ENCODE measurements around the gene HOGA1. TPM values are rescaled to one million over a fixed set of nuclear protein-coding genes. Genes with fewer than 3 reads are reported as not detected.

HOGA1 gene
- total and polyA plus RNA-seq, 4 donors: 0.30 to 2.3 (median 0.77) TPM

- Histone ChIP-seq H3K27me3 (ENCODE audit: control insufficient read depth in 3 of 3, insufficient read depth in 3 of 3, low read length in 2 of 3) (no peaks in the 10 kb centered on the region), H3K36me3 (ENCODE audit: control insufficient read depth in 4 of 4, insufficient read depth in 4 of 4, low read length in 4 of 4) (no peaks in the 10 kb centered on the region), H3K4me3 (no peak overlapping the region), H3K27ac (ENCODE audit: low read depth in 1 of 2, low read length in 1 of 2) (peak overlapping the region in 1 of 2 donors; percentile 86), H3K9ac (ENCODE audit: insufficient read depth in 1 of 2, low read length in 2 of 2) (no peak overlapping the region), H3K9me3 (ENCODE audit: control insufficient read depth in 4 of 4, insufficient read depth in 3 of 4, low read length in 3 of 4) (no peaks in the 10 kb centered on the region), H3K4me1 (ENCODE audit: control insufficient read depth in 5 of 5, insufficient read depth in 5 of 5, low read length in 5 of 5) (peaks cover 0 to 5% (median 0%) of the 10 kb centered on the region in 5 donors)
- DNase-seq (no peak), ATAC-seq (ENCODE audit: insufficient read depth, low FRiP score) (no peak)
- TF ChIP-seq CTCF (IDR thresholded peaks at IDR 0.05; ENCODE audit: control extremely low read depth, extremely low read depth): no peak
- 69% methylated on average over 2 of the region's 2 CpGs for WGBS, 2 donors
Measured at GRCh38 chr10:97597778-97598177, 13.6 kb downstream of the HOGA1 start.

DNA sequence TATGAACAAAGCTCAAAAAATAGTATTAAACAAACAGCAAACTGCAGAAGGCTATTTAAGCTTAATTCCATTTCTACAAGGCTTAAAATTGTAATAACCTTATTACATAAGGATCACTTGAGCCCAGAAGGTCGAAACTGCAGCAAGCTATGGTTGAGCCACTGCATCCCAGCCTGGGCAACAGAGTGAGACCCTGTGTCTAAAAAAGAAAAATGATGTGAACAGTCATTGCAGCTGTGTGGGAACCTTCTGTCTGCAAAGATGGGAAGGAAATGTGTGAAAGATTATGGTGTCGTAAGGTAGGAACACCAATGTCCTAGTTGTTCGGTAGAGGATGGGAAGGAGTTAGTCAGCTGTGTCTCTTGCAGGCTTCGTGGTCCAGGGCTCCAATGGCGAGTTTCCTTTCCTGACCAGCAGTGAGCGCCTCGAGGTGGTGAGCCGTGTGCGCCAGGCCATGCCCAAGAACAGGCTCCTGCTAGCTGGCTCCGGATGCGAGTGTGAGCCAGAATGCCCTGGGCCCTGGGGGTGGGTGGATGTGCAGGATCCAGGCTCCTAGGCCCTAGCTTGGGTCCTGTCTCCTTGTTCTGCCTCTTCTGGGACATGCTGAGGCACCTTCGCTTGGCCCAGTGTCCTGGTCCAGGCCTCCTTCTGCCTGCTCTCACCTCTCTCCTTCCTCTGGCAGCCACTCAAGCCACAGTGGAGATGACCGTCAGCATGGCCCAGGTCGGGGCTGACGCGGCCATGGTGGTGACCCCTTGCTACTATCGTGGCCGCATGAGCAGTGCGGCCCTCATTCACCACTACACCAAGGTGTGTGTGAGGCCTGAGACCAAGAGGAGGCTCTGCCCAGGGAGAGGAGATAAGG lies 14.4 kb downstream of the HOGA1 start:
- no peaks in the 10 kb centered on the region for H3K36me3 ChIP-seq (ENCODE audit: control insufficient read depth in 4 of 4, insufficient read depth in 4 of 4, low read length in 4 of 4)
- no peak overlapping the region for H3K9ac ChIP-seq (ENCODE audit: insufficient read depth in 1 of 2, low read length in 2 of 2)
- no peak for TF ChIP-seq CTCF (IDR thresholded peaks at IDR 0.05; ENCODE audit: control extremely low read depth, extremely low read depth)
- H3K4me3 ChIP-seq: no peak overlapping the region
- no peak for ATAC-seq (ENCODE audit: insufficient read depth, low FRiP score)
- H3K9me3 ChIP-seq (ENCODE audit: control insufficient read depth in 4 of 4, insufficient read depth in 3 of 4, low read length in 3 of 4): no peaks in the 10 kb centered on the region
- peaks cover 0 to 5% (median 0%) of the 10 kb centered on the region in 5 donors for H3K4me1 ChIP-seq (ENCODE audit: control insufficient read depth in 5 of 5, insufficient read depth in 5 of 5, low read length in 5 of 5)
- DNase-seq: no peak
- H3K27ac ChIP-seq (ENCODE audit: low read depth in 1 of 2, low read length in 1 of 2): no peak overlapping the region
- no peaks in the 10 kb centered on the region for H3K27me3 ChIP-seq (ENCODE audit: control insufficient read depth in 3 of 3, insufficient read depth in 3 of 3, low read length in 2 of 3)
- WGBS, 2 donors: 82 to 91% methylated on average over 17 to 19 of the region's 19 CpGs

DNA sequence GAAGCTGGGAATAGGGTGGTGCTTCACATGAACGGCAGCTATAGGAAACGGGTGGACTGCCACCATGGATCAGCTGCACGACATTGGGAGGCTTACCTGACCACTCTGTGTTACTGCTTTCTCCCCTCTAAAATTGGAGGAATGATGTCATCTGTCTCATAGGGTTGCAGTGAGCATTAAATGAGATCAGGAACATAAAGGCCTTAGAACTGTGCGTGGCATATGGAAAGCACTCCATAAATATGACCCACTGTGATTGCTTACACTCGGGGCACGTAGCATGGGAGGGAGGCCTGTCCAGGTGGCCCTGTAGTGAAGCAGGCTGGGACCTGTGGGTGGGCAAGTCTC lies 15.1 kb downstream of the HOGA1 start:
- Histone ChIP-seq H3K27ac (ENCODE audit: low read depth in 1 of 2, low read length in 1 of 2) (no peak overlapping the region), H3K4me1 (ENCODE audit: control insufficient read depth in 5 of 5, insufficient read depth in 5 of 5, low read length in 5 of 5) (peaks cover 0 to 5% (median 0%) of the 10 kb centered on the region in 5 donors), H3K9ac (ENCODE audit: insufficient read depth in 1 of 2, low read length in 2 of 2) (no peak overlapping the region), H3K9me3 (ENCODE audit: control insufficient read depth in 4 of 4, insufficient read depth in 3 of 4, low read length in 3 of 4) (no peaks in the 10 kb centered on the region), H3K36me3 (ENCODE audit: control insufficient read depth in 4 of 4, insufficient read depth in 4 of 4, low read length in 4 of 4) (no peaks in the 10 kb centered on the region), H3K4me3 (no peak overlapping the region), H3K27me3 (ENCODE audit: control insufficient read depth in 3 of 3, insufficient read depth in 3 of 3, low read length in 2 of 3) (no peaks in the 10 kb centered on the region)
- TF ChIP-seq CTCF (IDR thresholded peaks at IDR 0.05; ENCODE audit: control extremely low read depth, extremely low read depth): no peak
- 89 to 91% methylated on average over 6 of the region's 6 CpGs for WGBS, 2 donors
- no peak for ATAC-seq (ENCODE audit: insufficient read depth, low FRiP score)
- no peak for DNase-seq
